Measurements from ENCODE around the gene ZNF500. TPM values are rescaled to one million over a fixed set of nuclear protein-coding genes. Genes with fewer than 3 reads are reported as not detected.

ZNF500 gene
- total and polyA plus RNA-seq, 10 of the 15 experiments (the other 5 are each of a cell fraction or from before 2014, with no cell fraction given), result 0.99 to 13.1 (median 5.5) TPM

- CTCF ChIA-PET, result no interaction called here
- FAIRE-seq, result no peak
Observed at GRCh38 chr16:4702466-4702808, 64.5 kb downstream of the ZNF500 start.

More at GRCh38 chr16:4702466-4702808, 64.5 kb downstream of the ZNF500 start:
- Histone ChIP-seq H3K27ac (ENCODE audit: control insufficient read depth, insufficient read depth) (no peak overlapping the region), H2AFZ (ENCODE audit: control insufficient read depth, low read depth, low read length) (no peak overlapping the region), H3K4me1 (ENCODE audit: control insufficient read depth, insufficient read depth, low read length) (no peaks in the 10 kb centered on the region), H3K79me2 (ENCODE audit: control insufficient read depth, insufficient read depth, low read length) (no peaks in the 10 kb centered on the region), H3K36me3 (ENCODE audit: control insufficient read depth in 2 of 2, insufficient read depth in 2 of 2, low read length in 1 of 2) (peaks cover 8 to 31% of the 10 kb centered on the region in 2 experiments; a peak in 3 of 4 replicates), H3K27me3 (replicated peaks in 1 of 2; ENCODE audit: control insufficient read depth in 2 of 2, insufficient read depth in 2 of 2, low read length in 1 of 2) (no peaks in the 10 kb centered on the region), H3K9ac (ENCODE audit: control insufficient read depth, insufficient read depth, low read length) (no peak overlapping the region), H3K4me3 (no peak overlapping the region), H3K4me2 (ENCODE audit: control insufficient read depth, insufficient read depth) (no peak overlapping the region), H3K9me3 (replicated peaks; ENCODE audit: control insufficient read depth, insufficient read depth, low read length) (no peaks in the 10 kb centered on the region), H4K20me1 (ENCODE audit: control insufficient read depth, insufficient read depth) (no peaks in the 10 kb centered on the region)
- intact Hi-C loops (cut with micrococcal nuclease; ENCODE audit: unreplicated experiment) (no loop called here), in situ Hi-C loops (cut with MboI) (no loop called here)
- ATAC-seq, result no peak; the same call in 1 of the 3 replicates
- POLR2A ChIA-PET, result no interaction called here
- TF ChIP-seq RELA (IDR thresholded peaks at IDR 0.05; ENCODE audit: borderline replicate concordance, partially characterized antibody) (no peak), NR2F1 (conservative IDR thresholded peaks at IDR 0.05) (peak; percentile 64), ZNF384 (IDR thresholded peaks at IDR 0.05; ENCODE audit: borderline replicate concordance, low read depth, low read length) (no peak), SRF (IDR thresholded peaks at IDR 0.05; ENCODE audit: low read depth in 2 of 2, low read length in 2 of 2) (no peak), CHD1 (IDR thresholded peaks at IDR 0.05; ENCODE audit: low read depth, low read length) (no peak), NFXL1 (IDR thresholded peaks at IDR 0.05; ENCODE audit: borderline replicate concordance) (no peak), TBL1XR1 (IDR thresholded peaks at IDR 0.05; ENCODE audit: low read depth, low read length) (no peak), ETV6 (conservative IDR thresholded peaks at IDR 0.05 in 1 of 2, IDR thresholded peaks at IDR 0.05 in 1 of 2; ENCODE audit: borderline replicate concordance in 1 of 2, low read depth in 1 of 2) (no peak), HCFC1 (IDR thresholded peaks at IDR 0.05; ENCODE audit: low read length) (no peak), MXI1 (IDR thresholded peaks at IDR 0.05; ENCODE audit: low read depth, low read length) (no peak), ATF7 (IDR thresholded peaks at IDR 0.05; ENCODE audit: low read depth) (no peak), MAX (IDR thresholded peaks at IDR 0.05; ENCODE audit: low read depth, low read length) (no peak), PBX3 (IDR thresholded peaks at IDR 0.05; ENCODE audit: insufficient replicate concordance, low read depth, low read length) (no peak), FOXM1 (IDR thresholded peaks at IDR 0.05; ENCODE audit: low read depth, low read length) (no peak), RB1 (IDR thresholded peaks at IDR 0.05; ENCODE audit: borderline replicate concordance) (no peak), ZNF24 (IDR thresholded peaks at IDR 0.05) (no peak), ZBTB33 (IDR thresholded peaks at IDR 0.05) (peak; percentile 78; the same call in 1 of the 2 replicates), STAT3 (IDR thresholded peaks at IDR 0.05; ENCODE audit: low read depth, low read length) (no peak), RUNX3 (IDR thresholded peaks at IDR 0.05; ENCODE audit: low read length) (peak; percentile 22; the same call in 1 of the 2 replicates), CREM (IDR thresholded peaks at IDR 0.05; ENCODE audit: low read depth) (no peak), KAT2A (conservative IDR thresholded peaks at IDR 0.05; ENCODE audit: control insufficient read depth, low read depth, low read length) (no peak), ZNF207 (IDR thresholded peaks at IDR 0.05; ENCODE audit: borderline replicate concordance) (no peak), CEBPB (IDR thresholded peaks at IDR 0.05; ENCODE audit: borderline replicate concordance in 1 of 2, low read depth in 2 of 2, low read length in 2 of 2) (no peak)
- no peak for DNase-seq (ENCODE audit: low read depth, low spot score)
- no TSS peak for BruUV-seq (replicated peaks)
- 77% methylated on average over 7 of the region's 7 CpGs for WGBS (ENCODE audit: insufficient coverage, insufficient replicate concordance, low lambda C conversion rate, missing lambda C conversion rate)
- RAD21 ChIA-PET (ENCODE audit: unreplicated experiment), result no interaction called here
- SMC1A ChIA-PET (ENCODE audit: uncharacterized antibody, unreplicated experiment), result no interaction called here
